GM21515 (cell line): ENCODE measurements around the gene RTKN2.

Experiments
- ATAC-seq: cut with Tn5 transposase; IDR thresholded peaks from one replicate; pipeline ENCODE4 v1.9.1; 2021; ENCODE audit not compliant: unreplicated experiment

Gene RTKN2

DNA sequence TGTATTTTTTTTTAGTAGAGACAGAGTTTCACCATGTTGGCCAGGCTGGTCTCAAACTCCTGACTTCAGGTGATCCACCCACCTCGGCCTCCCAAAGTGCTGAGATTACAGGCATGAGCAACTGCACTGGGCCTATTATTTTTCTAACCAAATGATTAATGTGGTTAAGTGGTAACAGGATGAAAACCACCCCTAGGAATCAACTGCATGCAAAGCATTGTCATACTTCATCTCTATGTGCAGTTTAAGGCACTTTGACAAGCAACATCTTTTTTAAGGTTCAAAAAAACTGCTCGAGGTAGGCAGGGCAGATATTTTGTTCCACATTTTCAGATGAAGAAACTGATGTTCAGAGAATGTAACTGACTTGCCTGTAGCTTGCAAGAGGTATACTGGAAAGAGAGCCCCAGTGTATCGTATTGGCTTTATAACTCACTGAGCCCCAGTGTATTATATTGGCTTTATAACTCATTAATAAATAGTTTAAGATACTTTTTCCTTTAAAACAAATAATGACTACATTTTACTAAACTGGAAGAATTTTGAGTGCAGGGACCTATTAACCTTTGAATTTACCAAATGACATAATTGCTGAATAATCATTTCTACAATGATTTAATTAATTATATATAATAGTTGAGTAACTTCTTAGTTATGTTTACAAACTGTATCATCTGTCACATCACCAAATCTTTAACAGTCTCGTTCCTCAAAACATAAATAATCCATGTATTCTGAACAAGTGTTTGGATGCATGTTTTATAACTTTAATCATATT lies 38.1 kb downstream of the RTKN2 start:
- no peak for ATAC-seq

DNA sequence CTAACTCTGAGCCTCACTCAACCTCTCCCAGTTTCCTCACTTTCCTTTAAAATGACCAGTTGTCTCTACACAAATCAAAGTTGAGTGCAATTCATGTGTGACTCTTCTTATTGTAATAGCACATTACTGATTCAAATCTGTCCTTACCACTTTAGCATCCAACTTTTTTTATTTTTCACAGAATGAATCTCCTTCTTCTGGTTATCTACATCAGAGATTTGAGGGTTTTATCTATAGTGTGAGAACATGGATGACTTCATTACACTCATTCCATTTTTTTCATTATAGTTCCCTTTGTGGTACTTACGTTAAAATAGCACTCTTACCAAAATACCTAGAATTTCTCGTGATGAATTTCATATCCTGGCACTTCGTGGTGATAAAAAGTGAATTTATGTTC lies 43.3 kb downstream of the RTKN2 start:
- no peak for ATAC-seq

- no peak for ATAC-seq
Measured at GRCh38 chr10:62224606-62225005, 44.0 kb downstream of the RTKN2 start.

DNA sequence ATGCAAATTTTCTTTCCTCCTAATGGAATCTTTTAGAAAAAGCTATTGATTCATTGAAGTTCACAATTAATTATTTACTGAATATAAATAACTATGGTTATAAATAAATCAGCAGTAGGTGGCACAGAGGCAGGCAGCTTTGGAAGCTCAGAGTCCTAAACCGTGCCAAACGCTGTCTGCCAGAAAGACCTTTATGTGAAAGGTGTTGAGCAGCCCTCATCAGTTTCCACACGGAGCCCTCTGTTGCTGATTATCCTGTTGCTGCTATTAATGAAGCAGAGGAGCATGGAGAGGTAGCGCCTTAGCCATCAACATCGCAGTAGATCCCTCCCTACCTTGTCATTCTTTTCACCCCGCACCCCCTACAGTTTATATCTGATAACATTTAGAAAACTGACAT lies 51.0 kb downstream of the RTKN2 start:
- no peak for ATAC-seq

- no peak for ATAC-seq
Measured at GRCh38 chr10:62214364-62214874, 54.2 kb downstream of the RTKN2 start.

DNA sequence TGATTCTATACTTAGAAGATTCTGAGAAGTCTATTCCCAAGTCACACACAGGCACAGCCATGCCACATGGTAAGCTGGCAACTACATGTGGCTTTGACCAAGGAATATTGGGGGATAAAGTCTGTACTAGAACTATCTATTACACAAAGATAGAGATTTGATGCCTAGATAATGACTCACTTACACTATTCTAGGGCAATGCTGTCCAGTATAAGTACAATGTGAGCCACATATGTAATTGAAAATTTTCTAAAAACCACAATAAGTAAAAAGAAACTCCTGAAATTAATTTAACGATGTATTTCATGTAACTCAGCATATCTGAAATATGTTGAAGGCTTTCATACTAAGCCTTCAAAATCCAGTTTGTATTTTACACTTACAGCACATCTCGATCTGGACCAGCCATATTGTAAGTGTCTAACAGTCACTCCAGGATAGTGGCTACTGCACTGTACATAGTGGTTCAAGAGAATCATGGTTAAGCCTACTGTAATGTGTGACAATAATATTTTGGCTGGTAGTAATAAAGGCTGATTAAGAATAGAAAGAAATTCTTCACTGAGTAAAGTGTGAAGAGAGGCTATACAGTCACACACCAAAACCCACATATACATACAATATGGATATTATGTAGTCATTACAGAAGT lies 62.8 kb downstream of the RTKN2 start:
- no peak for ATAC-seq

GRCh38 chr10:62199584-62199983 lies 69.1 kb downstream of the RTKN2 start:
- peak; percentile 63 for ATAC-seq

DNA sequence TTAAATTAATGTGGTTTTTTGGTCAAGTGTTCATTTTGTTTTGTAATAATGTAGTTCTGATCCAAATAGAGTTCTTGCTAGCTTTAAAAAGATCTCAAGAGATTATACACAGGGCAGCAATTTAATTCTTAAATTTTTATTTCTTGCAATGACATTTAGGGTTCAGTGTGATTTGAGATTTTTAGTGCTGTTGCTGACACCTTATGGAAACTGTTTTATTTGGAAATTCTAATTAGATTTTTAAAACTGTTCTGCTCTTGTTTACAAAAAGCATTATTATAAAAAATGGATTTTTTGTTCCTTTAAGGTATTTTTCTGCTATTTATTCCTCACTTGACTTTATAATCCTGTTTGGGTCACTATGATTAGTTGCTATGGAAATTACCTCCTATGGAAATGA lies 72.1 kb downstream of the RTKN2 start:
- no peak for ATAC-seq

- no peak for ATAC-seq
Measured at GRCh38 chr10:62195675-62195926, 73.0 kb downstream of the RTKN2 start.

GRCh38 chr10:62194924-62195674 lies 73.5 kb downstream of the RTKN2 start:
- ATAC-seq: no peak

DNA sequence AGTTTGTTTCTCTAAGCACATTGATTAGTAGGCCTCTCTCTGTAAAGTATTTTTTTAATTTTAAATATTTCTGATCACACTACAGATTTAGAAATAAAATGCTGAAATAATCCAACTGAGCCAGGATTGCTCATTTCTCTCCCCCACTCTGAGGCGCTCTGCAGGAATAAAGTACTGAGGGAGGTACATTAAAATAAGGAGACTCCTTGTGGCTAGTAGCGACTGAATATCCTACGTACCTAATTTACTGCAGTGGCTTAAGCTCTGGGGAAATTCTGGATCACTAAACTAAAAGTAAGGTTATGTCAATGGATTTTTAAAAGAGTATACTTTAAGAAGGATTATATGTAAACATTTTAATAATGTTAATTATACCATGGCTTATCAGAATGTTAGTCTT lies 75.2 kb downstream of the RTKN2 start:
- no peak for ATAC-seq

DNA sequence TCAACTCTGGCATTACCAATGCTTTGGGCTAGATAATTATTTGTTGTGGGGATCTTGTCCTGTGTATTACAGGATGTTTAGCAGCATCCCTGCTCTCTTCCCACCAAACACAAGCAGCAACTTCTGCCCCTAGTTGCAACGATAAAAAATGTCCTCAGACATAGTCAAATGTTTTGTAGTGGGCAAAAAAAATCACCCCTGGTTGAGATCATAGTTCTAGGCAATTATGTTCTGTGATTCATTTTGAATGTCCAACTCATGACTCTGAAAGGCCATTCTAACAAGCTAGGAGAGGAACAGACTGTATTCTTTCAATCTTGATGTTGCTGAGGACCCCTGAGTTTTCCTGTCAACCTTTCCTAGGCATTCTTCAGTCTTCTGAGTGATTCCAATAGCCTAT lies 79.5 kb downstream of the RTKN2 start:
- no peak for ATAC-seq

DNA sequence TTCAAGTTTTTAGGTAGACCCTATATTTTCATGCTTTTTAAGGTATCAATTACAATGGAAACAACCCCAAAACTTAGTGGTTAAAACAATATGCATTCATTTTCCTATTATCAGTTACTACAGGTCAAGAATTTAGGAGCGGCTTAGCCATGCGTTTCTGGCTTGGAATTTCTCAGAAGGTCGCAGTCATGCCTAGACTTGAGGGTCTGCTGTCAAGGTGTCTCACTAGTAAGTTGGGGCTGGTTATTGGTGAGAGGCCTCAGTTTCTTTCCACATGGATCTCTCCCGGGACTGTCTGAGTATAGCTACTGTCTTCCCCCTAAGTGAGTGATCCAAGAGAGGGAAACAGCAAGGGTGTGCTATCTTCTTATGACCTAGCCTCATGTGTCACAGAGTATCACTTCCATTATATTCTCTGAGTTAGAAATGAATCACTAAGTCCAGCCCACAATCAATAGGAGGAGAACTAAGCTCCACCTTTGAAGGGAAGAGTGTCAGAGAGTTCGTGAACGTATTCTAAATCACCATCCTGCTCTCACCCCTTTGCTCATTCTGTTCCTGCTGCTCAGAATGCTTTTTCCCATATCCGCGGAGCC lies 80.5 kb downstream of the RTKN2 start:
- no peak for ATAC-seq

- ATAC-seq: no peak
Measured at GRCh38 chr10:62186999-62187675, 81.5 kb downstream of the RTKN2 start.

GRCh38 chr10:62185919-62186692 lies 82.5 kb downstream of the RTKN2 start:
- ATAC-seq: no peak

DNA sequence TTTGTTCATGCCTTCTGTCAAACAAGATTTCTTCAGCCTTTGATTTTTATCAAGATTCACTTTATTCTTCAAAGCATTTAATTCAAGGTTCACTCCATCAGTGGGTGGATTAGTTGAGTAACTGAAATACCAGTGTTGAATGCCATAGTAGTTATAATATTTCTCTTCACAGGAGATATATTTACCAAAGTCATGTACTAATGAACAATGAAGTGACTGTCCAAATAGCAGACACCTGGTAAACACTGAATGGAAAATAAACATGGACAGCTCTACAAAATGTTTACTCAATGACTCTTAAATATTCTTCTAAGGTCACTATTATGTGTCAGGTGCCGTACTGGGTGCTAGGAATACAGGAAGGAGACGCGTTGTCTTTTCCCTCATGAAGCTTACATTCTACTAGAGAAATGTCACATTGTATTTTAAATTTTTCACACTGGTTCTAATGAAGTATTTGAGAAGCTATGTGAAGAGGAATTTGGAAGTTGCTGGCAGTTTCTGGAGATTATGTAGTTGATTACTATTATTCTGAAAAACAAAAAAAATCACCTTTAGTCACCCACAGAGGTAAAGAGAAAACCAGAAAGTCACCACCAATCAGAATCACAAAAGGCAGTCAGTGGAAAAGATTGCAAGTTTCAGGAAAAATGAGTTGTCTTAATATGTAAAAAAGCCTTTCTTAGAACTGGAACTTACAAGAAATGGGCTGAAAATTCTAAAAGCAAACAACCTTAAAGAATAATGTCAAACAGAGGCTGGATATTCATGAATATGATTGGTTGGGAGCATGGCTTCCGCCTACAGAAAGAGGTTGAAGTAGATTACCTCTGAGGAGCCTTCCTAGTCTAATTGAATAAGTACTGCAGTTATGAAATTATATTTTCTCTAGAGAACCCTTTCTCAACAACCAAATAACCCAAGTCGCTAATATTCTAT lies 84.5 kb downstream of the RTKN2 start:
- ATAC-seq: no peak

- peak; percentile 87 for ATAC-seq
Measured at GRCh38 chr10:62183442-62183841, 85.2 kb downstream of the RTKN2 start.

DNA sequence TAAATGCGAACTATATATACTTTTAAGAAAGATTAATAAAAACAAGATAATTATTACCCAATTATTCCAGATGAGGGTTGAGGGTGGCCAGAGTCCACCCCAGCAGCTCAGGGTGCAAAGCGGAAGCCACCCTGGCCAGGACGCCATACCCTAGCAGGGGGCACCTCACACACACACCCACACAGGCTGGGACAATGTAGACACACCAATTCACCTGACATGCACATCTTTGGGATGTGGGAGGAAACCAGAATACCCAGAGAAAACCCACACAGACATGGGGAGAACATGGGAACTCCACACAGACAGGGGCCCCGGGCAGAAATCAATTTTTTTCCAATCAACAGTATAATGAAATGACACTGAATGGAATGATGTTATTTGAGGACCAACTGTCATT lies 86.0 kb downstream of the RTKN2 start:
- no peak for ATAC-seq

- ATAC-seq: no peak
Measured at GRCh38 chr10:62182171-62182570, 86.5 kb downstream of the RTKN2 start.
